Stimulated activated CD8-positive, alpha-beta memory T cell treated with anti-CD3 and anti-CD28 coated beads, Interleukin-15, amount 100 ng/mL, for 24 hours (primary cell): Measurements from ENCODE around the gene LEMD2.
A peak's percentile ranks its signal among the peaks of the same experiment; 100 is the strongest.
"Not testable (repeated sequence)": the region's sequence is repeated elsewhere in the genome, so short reads cannot be mapped to it uniquely, and the experiment has no call there.

Experiments
- DNase-seq: peaks from one replicate; pipeline ENCODE4 v3.0.0-alpha.2; 2020; ENCODE audit warnings: low read depth

Gene LEMD2

DNA sequence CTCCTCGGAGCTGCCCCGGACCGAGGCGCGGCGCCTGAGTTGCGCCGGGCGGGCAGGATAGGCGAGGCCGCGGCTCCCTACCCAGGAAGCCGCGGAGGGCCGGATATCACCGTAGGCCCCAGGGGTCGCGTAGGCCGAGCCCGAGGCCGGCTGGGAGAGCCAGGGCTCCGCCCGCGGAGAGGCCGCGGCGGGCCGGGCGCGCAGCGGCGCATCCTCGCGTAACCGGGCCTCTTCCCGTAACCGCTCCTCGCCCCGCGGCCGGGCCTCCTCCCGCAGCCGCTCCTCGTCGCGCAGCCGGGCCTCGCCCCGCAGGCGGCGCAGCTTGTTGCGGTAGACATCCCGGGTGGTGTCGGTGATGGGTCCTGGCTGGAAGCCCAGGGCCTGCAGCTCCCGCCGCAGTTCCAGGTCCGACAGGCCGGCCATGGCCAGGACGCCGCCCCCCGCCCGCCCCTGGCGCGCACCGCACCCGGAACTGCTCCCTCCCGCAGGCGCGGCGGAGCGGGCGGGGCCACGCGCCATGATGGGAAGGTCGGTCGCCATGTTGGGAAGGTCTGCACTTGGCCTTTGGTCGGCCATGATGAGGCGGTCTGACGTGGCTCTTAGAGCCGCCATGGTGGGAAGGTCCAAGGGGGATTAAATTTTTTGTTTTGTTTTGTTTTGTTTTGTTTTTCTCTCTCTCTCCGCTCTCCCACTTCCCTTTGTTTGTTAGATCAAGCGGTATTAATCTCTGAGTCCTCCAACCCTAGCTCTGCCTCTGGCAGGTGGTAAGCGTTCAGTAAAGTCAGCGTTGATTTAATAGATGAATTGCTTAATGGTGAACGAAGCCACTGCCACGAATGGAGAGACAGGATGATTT, at the start of gene LEMD2:
Gene LEMD2, minus strand, starts transcription at position 437 of the 856 bp plus-strand sequence. Its CDS starts 14 bp downstream, at position 423.
- DNase-seq = peak; percentile 89

DNA sequence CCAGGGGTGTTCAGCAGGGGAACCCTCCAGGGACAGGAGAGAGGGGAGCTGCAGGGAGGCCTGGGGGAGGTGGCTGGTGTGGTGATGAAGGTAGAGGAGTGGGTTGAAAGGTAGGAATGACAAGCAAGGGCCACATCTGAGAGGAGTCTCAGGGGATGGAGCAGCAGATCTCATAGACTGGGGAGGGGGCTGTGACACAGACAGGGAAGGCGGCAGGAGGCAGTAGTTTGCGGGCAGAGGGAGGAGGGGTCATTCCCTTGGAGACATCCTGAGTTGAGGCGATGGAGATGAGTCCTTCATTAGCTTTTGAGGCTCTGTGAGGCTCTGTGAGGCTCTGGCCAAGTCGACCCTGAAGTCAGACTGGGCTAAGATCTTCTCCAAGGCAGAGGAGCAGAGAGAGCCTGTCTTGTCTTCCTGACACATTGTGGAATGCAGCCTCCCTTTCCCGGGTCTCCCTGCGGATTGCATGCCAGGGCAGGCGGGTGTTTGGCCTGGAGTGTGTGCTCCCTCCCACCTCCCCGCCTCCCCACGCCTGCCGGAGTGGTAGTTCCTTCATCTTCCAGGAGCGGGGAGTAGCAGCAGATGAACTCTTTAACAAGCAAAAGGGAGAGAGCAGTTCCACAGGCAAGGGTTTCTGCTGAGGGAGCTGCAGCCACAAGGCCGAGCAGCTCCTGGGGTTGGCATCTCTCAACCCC, 49.2 kb upstream of the LEMD2 start:
- DNase-seq = no peak

DNA sequence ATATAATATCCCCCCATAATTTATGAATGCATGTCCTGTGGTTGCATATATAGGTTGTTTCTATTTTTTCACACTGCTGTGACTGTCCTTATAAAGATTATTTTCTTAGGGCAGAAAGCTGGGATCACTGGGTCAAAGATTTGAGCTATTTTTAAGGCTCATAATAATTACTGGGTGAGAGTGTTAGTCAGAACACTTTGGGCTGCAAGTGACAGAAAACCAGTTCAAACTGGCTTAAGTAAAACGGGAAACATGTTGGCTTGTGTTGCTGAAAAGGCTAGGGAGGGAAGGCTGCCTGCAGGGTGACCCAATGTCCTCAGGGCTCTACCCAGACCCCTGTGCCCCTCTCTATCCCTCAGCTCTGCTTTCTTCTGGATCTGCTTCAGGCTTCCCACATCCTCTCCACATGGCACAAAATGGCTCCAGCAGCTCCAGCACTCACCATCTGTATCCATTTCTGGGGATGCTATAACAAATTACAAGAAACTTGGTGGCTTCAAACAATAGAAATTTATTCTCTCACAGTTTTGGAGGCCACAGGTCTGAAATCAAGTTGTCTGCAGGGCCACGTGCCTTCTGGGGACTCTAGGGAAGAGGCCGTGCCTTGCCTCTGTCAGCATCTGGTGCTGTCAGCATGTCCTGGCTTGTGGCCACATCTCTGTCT, 48.0 kb upstream of the LEMD2 start:
- no peak for DNase-seq

DNA sequence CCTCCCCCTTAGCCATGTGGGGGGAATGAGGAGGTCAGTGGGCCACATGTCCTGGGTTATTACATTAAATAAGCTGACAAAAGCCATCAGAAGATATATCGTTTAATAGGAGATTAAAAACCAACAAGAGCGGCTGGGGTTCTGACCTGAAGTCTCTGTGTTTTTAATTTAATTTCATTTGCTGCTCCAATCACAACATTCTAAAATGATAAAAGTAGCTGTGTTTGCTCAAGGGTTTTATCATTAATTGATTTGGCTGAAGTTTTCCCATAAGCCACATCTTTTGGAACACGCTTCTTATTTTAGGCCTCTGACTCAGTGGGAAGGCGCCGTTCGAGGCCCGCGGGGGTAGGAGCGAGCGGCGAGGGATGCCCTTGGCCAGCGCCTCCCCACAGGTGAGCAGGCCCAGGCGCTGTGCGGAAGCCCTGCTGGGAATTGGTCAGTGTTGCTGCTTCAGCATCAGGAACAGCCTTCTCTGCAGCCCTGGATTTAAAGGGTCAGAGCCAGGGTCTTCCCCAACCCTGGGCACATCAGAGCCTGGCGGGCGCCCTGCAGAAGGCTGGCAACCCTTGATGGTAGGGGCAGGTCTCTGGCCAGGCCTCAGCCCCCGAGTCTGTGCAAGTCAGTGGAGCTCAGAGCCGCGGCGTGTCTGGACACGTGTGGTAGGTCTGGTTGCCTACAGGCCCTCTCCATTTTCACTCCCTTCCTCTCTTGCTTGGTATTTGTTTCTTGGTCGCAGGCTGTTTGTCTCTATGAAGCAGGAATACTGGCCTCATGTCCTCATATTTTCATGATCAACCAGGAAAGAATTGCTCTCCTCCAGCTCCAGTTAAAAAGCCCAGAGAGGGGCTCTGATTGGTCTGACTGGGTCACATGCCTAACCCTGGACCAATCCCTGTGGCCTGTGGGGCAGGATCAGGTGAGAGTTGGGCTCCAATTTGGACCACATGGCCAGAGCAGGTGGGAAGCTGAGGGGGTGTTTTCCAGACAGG, 45.8 kb upstream of the LEMD2 start:
- no peak for DNase-seq

DNA sequence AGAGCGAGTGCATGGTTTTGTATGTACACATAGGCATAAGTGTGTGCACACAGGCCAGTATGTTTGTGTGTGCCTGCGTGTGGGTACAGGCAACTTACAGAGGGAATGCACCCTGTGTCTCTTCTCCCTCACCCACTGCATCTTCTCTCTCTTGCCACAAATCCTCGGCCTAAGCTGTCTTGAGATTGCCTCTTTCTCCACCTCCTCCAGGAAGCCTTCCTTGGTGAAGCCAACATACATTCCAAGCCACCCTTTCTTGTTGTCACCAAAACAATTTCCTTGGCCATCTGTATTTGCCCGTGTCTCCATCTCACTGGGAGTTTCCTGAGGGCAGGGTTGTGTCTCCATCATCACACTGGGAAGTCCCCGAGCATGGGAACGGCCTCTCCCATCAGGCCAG, 44.7 kb upstream of the LEMD2 start:
- no peak for DNase-seq

DNA sequence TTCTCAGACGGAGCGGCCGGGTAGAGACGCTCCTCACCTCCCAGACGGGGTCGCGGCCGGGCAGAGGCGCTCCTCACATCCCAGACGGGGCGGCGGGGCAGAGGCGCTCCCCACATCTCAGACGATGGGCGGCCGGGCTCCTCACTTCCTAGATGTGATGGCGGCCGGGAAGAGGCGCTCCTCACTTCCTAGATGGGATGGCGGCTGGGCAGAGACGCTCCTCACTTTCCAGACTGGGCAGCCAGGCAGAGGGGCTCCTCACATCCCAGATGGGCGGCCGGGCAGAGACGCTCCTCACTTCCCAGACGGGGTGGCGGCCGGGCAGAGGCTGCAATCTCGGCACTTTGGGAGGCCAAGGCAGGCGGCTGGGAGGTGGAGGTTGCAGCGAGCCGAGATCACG, 43.9 kb upstream of the LEMD2 start:
- not testable (repeated sequence) for DNase-seq

DNA sequence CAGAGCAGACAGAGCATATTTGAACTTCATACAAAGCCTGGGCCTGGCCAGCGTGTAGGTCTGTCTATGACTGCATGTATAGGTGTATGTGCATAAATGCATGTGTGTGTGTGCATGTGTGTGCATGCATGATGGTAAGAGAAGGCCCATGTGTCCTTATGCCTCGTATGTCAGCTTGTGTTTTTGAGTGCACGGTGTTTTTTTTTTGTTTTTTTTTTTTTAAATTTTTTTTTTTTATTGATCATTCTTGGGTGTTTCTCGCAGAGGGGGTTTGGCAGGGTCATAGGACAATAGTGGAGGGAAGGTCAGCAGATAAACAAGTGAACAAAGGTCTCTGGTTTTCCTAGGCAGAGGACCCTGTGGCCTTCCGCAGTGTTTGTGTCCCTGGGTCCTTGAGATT, 42.8 kb upstream of the LEMD2 start:
- not testable (repeated sequence) for DNase-seq

DNA sequence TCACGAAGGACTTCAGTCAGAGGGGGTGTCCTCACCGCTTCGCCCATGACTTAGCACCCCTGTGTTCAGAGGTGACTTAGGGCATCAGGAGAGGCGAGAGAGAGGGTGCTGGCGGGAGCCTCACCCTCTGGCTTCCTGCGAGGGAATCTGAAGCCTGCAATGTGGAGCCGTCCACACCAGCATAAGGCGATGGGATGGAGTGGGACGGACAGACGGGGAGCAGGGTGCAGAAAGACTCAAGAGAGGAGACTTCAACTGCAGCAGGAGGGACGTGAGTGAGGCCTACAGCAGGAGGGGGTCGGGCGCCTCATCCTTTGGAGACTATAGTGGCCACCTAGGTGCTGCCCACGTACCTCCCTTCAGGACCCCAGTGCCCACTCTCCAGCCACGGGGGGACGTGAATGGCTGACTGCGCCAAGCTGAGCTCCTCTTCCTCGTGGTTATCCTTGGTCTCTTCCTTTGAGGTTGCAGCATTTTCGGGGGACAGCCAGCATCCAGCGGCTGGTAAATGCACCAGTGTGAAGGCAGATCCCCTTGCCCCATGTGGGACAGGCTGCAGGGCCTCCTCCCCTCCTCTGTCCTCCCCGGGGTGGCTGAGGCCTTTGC, 41.8 kb upstream of the LEMD2 start:
- DNase-seq = no peak

DNA sequence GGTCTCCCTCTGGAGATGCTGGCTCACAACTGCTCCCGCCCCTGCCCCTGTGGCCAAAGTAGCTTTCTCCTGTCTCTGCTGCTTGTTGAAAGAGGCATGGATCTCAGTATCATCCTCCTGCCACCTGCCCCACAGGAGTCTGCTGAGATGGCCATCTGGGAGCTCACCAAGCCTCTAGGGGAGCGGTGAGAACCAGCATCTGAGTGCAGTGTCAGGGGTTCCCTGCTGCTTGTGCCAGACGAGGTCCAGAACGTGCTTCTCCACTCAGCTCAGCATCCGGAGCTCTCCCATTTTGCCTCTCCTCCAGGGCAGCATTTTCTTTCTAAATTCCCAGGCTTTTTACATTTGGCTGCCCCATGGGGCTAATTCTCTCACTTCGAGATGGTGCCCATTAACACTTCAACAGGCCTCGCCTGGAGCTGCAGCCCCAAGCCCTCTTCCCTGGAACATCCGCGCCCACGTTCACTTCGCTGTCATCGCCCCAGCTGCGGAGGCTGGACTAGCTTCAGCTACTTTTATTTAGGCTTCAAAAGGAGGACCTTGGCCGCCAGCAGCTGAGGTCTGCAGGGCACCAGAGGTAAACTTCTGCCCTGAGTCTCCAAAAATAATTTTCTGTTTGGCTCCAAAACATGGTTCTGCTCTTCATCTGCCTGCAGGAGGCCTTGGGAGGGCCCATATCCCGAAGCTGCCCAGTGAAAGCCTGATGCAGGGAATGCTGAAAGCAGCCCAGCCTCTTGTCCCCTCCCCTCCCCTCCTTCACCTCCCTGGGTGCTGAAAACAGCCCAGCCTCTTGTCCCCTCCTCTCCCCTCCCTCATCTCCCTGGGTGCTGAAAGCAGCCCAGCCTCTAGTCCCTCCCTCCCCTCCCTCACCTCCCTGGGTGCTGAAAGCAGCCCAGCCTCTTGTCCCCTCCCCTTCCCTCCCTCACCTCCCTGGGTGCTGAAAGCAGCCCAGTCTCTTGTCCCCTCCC, 40.1 kb upstream of the LEMD2 start:
- DNase-seq = no peak

DNA sequence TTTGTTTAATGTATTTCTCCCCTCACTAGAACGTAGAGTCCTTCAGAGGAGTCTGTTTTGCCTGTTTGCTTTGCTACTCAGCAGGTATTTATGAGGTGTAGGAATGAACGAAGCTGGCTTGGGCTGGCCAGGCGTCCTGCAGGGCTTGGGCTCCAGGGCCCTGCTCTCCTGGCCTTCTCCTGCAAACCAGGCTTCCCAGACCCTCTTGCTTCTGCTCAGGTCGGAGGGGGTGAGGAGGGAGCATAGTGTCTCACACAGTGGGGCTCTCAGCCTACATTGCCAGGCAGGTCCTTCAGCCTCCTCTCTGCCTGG, 39.5 kb upstream of the LEMD2 start:
- DNase-seq = no peak

DNA sequence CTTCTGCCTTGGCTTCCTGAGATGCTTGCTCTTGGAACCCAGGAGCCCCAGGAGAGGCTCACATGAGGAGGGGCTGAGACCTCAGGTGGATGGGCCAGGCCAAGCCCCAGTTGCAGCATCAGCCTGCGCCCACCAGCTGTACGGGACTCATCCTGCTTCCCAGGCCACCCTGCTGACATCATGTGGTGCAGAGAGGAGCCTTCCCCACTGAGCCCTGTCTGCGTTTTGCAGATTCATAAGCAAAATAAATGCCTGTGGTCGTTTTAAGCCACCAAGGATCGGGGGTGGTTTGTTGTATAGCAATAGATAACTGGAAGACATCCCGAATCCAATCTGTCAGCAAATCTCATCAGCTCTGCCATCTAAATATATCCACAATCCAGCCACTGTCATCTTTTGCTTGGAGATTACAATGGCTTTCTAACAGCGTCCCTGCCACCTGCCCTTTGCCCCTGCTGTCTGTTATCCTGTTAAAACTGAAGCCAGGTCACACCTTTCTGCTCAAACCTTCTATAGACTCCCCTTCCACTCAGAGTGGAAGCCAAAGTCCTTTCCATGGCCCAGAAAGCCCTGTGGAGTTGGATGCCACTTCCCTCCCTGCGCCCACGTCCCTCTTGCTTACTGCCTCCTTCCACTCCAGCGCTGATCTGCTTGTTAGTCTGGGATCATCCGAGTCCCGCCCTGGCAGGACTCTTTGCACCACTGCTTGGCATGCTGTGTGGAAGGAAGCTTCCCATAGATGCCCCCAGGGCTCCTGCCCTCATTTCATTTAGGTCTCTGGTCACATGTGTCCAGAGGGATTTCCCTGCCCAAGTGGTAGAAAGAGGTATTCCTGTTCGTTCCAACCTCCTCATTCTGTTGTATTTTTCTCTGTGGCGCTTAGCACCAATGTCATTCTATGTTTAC, 38.9 kb upstream of the LEMD2 start:
- no peak for DNase-seq

DNA sequence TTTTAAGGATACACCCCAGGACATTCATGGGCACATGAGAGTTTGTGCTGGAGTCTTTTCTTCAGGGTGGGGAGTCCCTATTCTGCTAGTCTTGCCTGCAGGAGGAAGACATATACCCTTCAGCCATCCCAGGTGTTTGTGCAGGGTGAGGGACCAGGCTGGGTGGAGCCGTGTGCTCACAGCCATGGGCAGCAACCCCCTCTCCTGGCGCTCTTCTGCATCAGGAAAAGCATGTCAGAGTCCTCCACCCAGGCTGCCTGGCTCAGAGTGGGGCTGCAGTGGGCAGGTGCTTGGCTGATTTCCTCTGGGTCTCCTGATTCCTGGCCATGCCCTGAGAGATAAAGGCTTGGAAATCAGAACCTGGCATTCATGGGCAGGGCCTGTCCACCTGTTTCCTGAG, 37.6 kb upstream of the LEMD2 start:
- DNase-seq = no peak

DNA sequence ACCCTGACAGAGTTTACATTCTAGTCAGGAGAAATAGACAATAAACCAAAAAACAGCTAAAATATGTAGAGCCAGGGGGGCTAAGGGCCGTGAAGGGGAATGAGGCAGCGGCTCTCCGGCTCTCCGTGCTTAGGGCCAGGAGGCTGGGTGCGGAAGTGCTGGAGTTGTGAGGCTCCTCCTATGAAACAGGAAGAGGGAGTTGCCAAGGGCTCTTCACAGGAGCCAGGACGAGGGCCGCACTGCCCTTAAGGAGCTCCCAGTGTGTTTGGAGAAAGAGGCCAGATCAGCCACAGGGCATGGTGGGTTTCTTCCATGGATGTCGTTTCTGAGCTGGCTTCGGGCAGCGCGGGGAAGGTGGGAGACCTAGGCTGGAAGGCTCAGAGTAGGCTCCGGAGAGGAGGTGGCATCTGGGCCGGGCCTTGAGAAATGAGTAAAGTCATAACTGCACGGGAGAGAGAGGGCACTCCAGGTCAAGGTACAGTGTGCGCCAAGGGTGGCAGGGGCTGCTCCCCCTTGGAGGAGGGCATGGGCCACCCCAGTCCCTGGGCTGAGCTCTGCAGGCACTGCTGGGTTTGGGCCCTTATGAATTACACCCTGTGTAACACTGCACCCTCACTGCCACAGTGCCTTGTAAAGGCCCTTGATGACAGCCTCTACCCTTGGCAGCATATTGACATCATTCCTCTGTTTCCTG, 35.7 kb upstream of the LEMD2 start:
- no peak for DNase-seq

DNA sequence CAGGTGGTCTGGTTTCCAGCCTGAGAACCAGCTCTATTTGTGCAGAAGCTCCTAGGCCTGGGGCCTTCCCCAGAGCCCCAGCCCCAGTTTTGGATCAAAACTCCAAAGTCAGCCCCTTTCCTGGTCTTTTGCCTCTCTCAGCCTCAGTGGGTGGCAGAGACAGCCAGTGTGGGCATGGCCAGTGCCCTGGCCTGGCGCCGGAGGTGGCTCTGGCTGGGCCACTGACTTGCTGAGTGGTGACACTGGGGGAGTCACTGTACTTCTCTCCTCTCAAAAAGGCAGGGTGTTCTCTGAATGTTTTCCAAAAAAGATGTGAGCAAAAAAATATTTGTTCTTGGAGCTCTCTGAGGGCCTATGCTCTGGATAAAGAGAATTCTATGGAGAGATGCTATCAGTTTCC, 34.9 kb upstream of the LEMD2 start:
- DNase-seq = no peak

DNA sequence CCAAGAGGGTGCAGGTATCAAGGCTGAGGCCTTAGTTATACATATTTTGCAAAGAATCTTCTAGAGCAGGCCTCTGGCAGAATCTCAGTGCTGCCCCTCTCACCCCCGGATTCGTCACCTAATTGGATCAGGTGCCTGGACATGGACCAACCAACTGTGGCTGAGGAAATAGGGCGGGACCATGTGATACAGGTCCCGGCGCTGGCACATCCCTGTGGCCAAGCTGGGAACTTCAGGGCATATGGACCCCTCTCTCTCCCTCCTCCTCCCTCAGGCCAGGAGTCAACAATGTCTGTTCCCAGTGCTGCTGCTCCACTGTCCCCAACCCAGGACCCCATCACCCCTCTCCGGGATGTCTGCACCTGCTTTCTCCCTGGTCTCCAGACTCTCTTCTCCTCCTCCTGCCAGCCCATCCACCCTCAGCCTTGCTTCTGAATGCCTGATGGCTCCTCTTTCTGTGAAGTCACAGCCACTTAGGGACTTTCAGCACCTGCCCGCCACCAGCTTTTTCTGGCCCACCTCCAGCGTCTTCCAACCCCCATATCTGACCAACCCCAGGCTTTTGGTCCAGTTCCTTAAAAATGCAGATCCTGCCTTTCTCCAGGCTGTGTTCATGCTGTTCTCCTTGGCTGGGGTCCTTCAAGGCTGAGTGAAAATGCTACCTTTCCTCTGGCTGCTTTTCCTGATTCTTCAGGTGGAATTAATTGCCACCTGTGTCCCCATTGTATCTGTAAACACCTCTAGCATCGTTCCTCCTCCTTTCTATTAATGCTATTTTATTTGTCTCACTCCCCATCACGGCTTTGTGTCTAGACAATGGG, 33.9 kb upstream of the LEMD2 start:
- no peak for DNase-seq

DNA sequence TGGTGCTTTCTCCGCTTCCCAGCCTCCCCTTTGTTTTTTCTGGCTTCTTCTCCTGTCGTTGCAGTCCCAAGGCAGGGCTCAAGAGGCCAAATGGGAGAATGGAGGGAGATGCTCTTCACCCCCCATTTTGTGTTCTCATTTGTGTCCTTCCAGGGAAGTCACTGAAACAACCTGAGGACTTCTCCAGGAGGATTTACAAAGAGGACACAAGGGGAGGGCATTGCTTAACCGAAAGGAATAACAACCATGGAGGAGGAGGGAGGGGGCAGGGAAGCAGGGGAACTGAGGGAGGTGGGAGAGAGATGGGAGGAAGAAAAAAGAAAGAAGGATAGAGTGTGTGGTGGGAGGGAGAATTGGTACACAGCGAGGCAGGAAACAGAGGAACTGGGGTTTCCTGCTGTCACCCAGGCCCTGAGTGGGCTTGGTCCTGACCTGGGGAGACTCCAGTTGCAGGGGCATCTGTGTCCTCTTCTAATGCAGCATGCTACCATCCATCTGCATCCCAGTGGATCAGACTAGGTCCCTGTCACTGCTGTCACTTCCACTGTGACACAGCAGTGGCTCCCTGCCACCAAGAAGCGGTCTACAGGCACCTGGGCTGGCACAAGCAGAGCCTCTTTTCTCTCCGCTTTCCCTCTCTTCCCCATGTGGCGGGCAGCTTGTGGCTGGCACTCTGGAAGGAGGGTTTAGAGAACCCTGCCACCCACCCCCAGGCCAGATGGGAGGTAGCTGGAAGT, 32.0 kb upstream of the LEMD2 start:
- no peak for DNase-seq

DNA sequence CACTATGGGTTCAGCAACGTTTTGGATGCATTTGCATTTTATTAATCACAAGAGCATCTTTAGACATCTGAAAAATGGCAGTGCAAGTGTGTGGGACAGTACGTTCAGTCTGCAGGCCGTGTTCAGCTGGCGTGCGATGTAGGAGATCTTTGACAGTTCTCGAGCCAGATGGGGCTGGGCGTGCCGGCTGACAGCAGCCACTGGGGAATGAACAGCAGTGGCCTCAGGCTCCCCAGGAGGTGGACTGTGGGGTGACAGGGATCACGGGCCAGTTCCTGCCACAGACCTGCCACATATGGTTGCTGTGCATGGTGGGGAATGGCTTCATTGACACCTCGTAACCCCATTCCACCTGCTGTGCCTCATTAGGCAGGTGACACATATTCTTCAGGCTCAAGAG, 31.3 kb upstream of the LEMD2 start:
- DNase-seq = no peak
